Glomerular visceral epithelial cell (primary cell): ENCODE results near the gene SGMS1.
A peak's percentile ranks its signal among the peaks of the same experiment; 100 is the strongest.
"Not testable (repeated sequence)": the region's sequence is repeated elsewhere in the genome, so short reads cannot be mapped to it uniquely, and the experiment has no call there.

Source experiments
- DNase-seq: peaks from one replicate; pipeline ENCODE4 v3.0.0-alpha.2; 2016; ENCODE audit errors: extremely low spot score

SGMS1 gene

GRCh38 chr10:50373821-50374501 lies 249.8 kb downstream of the SGMS1 start:
- no peak for DNase-seq

GRCh38 chr10:50369931-50370330 lies 253.8 kb downstream of the SGMS1 start:
- no peak for DNase-seq

- DNase-seq, result peak; percentile 13
Measured at GRCh38 chr10:50367732-50368131, 256.0 kb downstream of the SGMS1 start.

- DNase-seq, result not testable (repeated sequence)
Measured at GRCh38 chr10:50366421-50366820, 257.3 kb downstream of the SGMS1 start.

- DNase-seq, result not testable (repeated sequence)
Measured at GRCh38 chr10:50364730-50365129, 259.0 kb downstream of the SGMS1 start.

GRCh38 chr10:50362547-50363125 lies 261.1 kb downstream of the SGMS1 start:
- DNase-seq, result no peak

- DNase-seq, result no peak
Measured at GRCh38 chr10:50361946-50362345, 261.8 kb downstream of the SGMS1 start.

GRCh38 chr10:50360077-50360850 lies 263.5 kb downstream of the SGMS1 start:
- no peak for DNase-seq

- DNase-seq, result no peak
Measured at GRCh38 chr10:50358925-50359687, 264.6 kb downstream of the SGMS1 start.

GRCh38 chr10:50358411-50358810 lies 265.3 kb downstream of the SGMS1 start:
- no peak for DNase-seq

- not testable (repeated sequence) for DNase-seq
Measured at GRCh38 chr10:50356481-50356832, 267.3 kb downstream of the SGMS1 start.

GRCh38 chr10:50355693-50356480 lies 267.9 kb downstream of the SGMS1 start:
- DNase-seq, result not testable (repeated sequence)

- no peak for DNase-seq
Measured at GRCh38 chr10:50351483-50352146, 272.1 kb downstream of the SGMS1 start.

- no peak for DNase-seq
Measured at GRCh38 chr10:50350366-50350765, 273.4 kb downstream of the SGMS1 start.

- no peak for DNase-seq
Measured at GRCh38 chr10:50349554-50349953, 274.2 kb downstream of the SGMS1 start.

GRCh38 chr10:50347394-50347802 lies 276.4 kb downstream of the SGMS1 start:
- DNase-seq, result no peak

GRCh38 chr10:50346942-50347341 lies 276.8 kb downstream of the SGMS1 start:
- no peak for DNase-seq

GRCh38 chr10:50345545-50345944 lies 278.2 kb downstream of the SGMS1 start:
- DNase-seq, result no peak

GRCh38 chr10:50343702-50344331 lies 279.9 kb downstream of the SGMS1 start:
- no peak for DNase-seq

GRCh38 chr10:50341987-50342386 lies 281.8 kb downstream of the SGMS1 start:
- DNase-seq, result no peak
